NCI-H526 treated with DMSO at 0.1 percent for 48 hours (cell line): ENCODE measurements around the gene CDC37L1.

Experiments used
- DNase-seq: peaks from one replicate; lab custom pipeline; 2025; lab: John Stamatoyannopoulos, UW

The CDC37L1 gene

GRCh38 chr9:4714266-4715016, 35.1 kb downstream of the CDC37L1 start:
- DNase-seq, result no peak

GRCh38 chr9:4716163-4716562, 36.8 kb downstream of the CDC37L1 start:
- DNase-seq, result no peak

GRCh38 chr9:4717815-4718214, 38.4 kb downstream of the CDC37L1 start:
- no peak for DNase-seq

- no peak for DNase-seq
Measured at GRCh38 chr9:4718911-4719310, 39.5 kb downstream of the CDC37L1 start.

GRCh38 chr9:4721736-4722135, 42.4 kb downstream of the CDC37L1 start:
- no peak for DNase-seq

GRCh38 chr9:4725706-4726442, 46.5 kb downstream of the CDC37L1 start:
- DNase-seq, result no peak

GRCh38 chr9:4727593-4727992, 48.2 kb downstream of the CDC37L1 start:
- no peak for DNase-seq

GRCh38 chr9:4732890-4733289, 53.5 kb downstream of the CDC37L1 start:
- DNase-seq, result no peak

- DNase-seq, result no peak
Measured at GRCh38 chr9:4734150-4734549, 54.8 kb downstream of the CDC37L1 start.

GRCh38 chr9:4738866-4739586, 59.7 kb downstream of the CDC37L1 start:
- no peak for DNase-seq

GRCh38 chr9:4739587-4740387, 60.4 kb downstream of the CDC37L1 start:
- DNase-seq, result no peak

GRCh38 chr9:4740388-4740637, 60.9 kb downstream of the CDC37L1 start:
- DNase-seq, result peak; percentile 44

GRCh38 chr9:4740638-4741364, 61.4 kb downstream of the CDC37L1 start, which contains the start of gene AK3:
TSS of gene AK3 (minus strand) at chr9:4741202. CDS start at chr9:4741087, 115 bp downstream.
- peak; percentile 78 for DNase-seq

- DNase-seq, result no peak
Measured at GRCh38 chr9:4741365-4742089, 62.2 kb downstream of the CDC37L1 start.

- DNase-seq, result no peak
Measured at GRCh38 chr9:4742246-4742645, 62.9 kb downstream of the CDC37L1 start.

- DNase-seq, result no peak
Measured at GRCh38 chr9:4743131-4743875, 63.9 kb downstream of the CDC37L1 start.

- DNase-seq, result no peak
Measured at GRCh38 chr9:4746278-4747030, 67.1 kb downstream of the CDC37L1 start.

GRCh38 chr9:4748612-4749011, 69.2 kb downstream of the CDC37L1 start:
- no peak for DNase-seq

- no peak for DNase-seq
Measured at GRCh38 chr9:4750023-4750673, 70.8 kb downstream of the CDC37L1 start.
